Subcutaneous abdominal adipose tissue (tissue), 5 donors: ENCODE data around the gene CNTN5.

Source experiments
- H3K27ac ChIP-seq: one replicate; pipeline ENCODE4 v1.7.0; 2013; ENCODE audit warnings: low read depth, mild to moderate bottlenecking, inconsistent platforms, low read length, moderate library complexity
- H3K27me3 ChIP-seq, 5 donors: one replicate each; pipeline ENCODE4 v1.7.0; 2013; ENCODE audit warnings: low read length in 5 of 5, inconsistent platforms in 1 of 5; ENCODE audit not compliant: control insufficient read depth in 5 of 5, insufficient read depth in 4 of 5
- H3K36me3 ChIP-seq, 5 donors: one replicate each; pipeline ENCODE4 v1.7.0; 2013; ENCODE audit warnings: low read length in 5 of 5; ENCODE audit not compliant: control insufficient read depth in 5 of 5, insufficient read depth in 5 of 5
- H3K4me1 ChIP-seq, 5 donors: one replicate each; pipeline ENCODE4 v1.7.0; 2013; ENCODE audit warnings: low read length in 5 of 5, mild to moderate bottlenecking in 3 of 5, moderate library complexity in 1 of 5; ENCODE audit not compliant: control insufficient read depth in 5 of 5, insufficient read depth in 5 of 5
- H3K4me3 ChIP-seq, 5 donors: one replicate each; pipeline ENCODE4 v1.7.0; 2013; ENCODE audit warnings: low read length in 5 of 5, low read depth in 1 of 5
- H3K9ac ChIP-seq, 5 donors: one replicate each; pipeline ENCODE4 v1.7.0; 2013; ENCODE audit warnings: low read length in 5 of 5, mild to moderate bottlenecking in 4 of 5, moderate library complexity in 3 of 5
- H3K9me3 ChIP-seq, 5 donors: one replicate each; pipeline ENCODE4 v1.7.0; 2013; ENCODE audit warnings: low read length in 5 of 5; ENCODE audit not compliant: control insufficient read depth in 5 of 5
- donor health status: healthy.
- donor health status: healthy.
- donor health status: healthy.
- donor health status: healthy.
- donor health status: healthy.

The CNTN5 gene

GRCh38 chr11:99418927-99419720, 398.4 kb downstream of the CNTN5 start:
- Histone ChIP-seq H3K4me1 (no peaks in the 10 kb centered on the region), H3K27ac (no peak overlapping the region), H3K4me3 (no peak overlapping the region), H3K27me3 (no peaks in the 10 kb centered on the region), H3K36me3 (no peaks in the 10 kb centered on the region), H3K9ac (no peak overlapping the region), H3K9me3 (no peaks in the 10 kb centered on the region)

DNA sequence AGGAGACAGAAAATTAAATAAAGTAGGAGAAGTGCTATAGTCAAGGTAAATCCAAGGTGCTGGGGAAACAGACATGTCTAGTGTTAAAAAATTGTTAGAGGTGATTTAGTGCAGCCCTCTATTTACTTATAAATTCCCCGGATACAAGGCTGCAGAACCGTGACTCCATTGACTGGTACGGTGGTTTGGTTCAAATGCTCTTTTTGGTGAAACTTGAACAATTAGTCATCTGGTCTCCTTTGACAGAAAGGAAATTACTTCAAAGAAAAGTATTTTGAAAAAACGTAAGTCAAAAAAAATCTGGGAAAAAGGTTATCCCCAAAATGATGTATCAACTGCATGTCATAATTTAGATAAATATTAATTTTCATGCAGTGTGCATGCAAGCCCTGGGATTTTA, 399.2 kb downstream of the CNTN5 start:
- Histone ChIP-seq H3K27ac (no peak overlapping the region), H3K4me3 (no peak overlapping the region), H3K9ac (no peak overlapping the region), H3K36me3 (no peaks in the 10 kb centered on the region), H3K9me3 (peaks cover 0 to 2% (median 0%) of the 10 kb centered on the region in 5 donors), H3K27me3 (no peaks in the 10 kb centered on the region), H3K4me1 (no peaks in the 10 kb centered on the region)

DNA sequence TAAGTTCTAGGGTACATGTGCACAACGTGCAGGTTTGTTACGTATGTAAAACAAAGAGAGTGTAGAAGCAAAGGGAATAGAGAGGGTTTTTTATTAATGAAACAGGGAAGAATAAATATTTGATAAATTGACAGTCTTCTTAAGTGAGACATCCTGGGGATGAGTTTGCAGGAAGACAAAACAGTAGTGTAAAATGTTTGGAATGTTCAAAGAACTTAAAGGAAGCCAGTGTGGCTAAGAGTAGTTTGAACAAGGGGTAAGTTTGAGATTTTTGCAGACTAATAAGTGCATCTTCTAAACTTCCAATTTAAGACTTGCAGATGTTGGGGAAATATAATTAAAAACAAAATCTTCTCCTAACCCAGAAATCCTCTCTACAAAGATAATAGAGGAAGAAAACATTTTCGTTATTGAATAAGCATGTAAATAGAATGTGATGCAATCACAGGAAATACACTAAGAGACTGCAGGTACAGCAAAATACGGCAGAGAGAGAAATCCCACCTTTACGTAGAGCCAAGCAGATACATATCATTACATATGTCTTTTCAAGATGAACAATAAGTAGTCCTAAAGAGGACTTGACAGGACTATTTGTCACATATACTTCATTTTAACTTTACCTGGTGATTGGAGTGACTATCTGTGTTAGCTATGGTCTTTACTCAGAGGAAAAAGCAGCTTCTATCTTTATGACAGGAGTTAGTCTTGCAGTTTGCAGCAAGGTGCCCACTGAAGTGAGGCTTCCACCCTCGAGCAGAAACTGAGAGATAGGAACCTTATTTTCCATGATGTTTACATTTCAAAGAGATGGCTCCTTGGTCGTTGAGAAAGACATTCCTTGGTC, 402.1 kb downstream of the CNTN5 start:
- no peaks in the 10 kb centered on the region for H3K36me3 ChIP-seq
- H3K4me3 ChIP-seq, result no peak overlapping the region
- H3K27me3 ChIP-seq, result no peaks in the 10 kb centered on the region
- H3K9me3 ChIP-seq, result peaks cover 0 to 3% (median 0%) of the 10 kb centered on the region in 5 donors
- H3K27ac ChIP-seq, result no peak overlapping the region
- H3K9ac ChIP-seq, result no peak overlapping the region
- H3K4me1 ChIP-seq, result no peaks in the 10 kb centered on the region

- Histone ChIP-seq H3K27me3 (no peaks in the 10 kb centered on the region), H3K4me3 (no peak overlapping the region), H3K36me3 (no peaks in the 10 kb centered on the region), H3K9me3 (peaks cover 0 to 3% (median 0%) of the 10 kb centered on the region in 5 donors), H3K4me1 (no peaks in the 10 kb centered on the region), H3K9ac (no peak overlapping the region), H3K27ac (no peak overlapping the region)
Observed at GRCh38 chr11:99423428-99423983, 402.8 kb downstream of the CNTN5 start.

DNA sequence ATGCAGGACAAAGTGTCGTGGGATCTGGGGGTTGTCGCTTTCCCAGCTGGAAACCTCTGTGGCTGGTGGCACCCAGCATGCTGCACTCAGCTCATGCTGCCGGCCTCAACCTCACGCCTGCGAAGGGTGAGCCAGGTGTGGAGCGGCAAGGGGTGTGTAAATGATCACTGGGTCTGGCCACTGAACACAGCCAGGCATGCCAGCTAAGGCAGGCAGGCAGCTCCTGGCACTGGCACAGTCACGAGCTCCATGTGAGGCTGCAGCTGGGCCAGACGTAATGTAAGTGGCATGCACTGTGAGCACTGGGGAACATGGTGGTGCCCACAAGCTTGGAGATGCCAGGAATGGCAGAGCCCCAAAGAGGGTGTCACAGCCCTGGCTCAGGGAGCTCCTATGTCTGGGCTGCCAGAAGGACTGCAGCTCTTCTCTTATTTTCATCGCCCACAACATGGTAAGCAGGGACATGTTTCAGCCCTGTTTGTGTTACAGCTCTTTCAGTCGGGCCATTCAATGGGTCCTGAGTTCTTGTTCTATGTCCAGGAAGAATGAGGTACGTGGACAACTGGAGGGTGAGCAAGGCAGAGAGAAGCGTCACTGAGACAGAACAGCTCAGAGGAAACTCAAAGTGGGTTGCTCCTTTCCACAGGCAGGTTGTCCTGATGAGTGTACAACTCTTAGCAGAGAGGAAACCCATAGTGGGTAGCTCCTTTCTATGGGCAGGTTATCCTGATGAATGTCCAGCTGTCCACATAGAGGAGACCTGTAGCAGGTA, 403.8 kb downstream of the CNTN5 start:
- Histone ChIP-seq H3K4me1 (no peaks in the 10 kb centered on the region), H3K27me3 (no peaks in the 10 kb centered on the region), H3K9me3 (peaks cover 0 to 3% (median 0%) of the 10 kb centered on the region in 5 donors), H3K27ac (no peak overlapping the region), H3K36me3 (no peaks in the 10 kb centered on the region), H3K4me3 (no peak overlapping the region), H3K9ac (no peak overlapping the region)

DNA sequence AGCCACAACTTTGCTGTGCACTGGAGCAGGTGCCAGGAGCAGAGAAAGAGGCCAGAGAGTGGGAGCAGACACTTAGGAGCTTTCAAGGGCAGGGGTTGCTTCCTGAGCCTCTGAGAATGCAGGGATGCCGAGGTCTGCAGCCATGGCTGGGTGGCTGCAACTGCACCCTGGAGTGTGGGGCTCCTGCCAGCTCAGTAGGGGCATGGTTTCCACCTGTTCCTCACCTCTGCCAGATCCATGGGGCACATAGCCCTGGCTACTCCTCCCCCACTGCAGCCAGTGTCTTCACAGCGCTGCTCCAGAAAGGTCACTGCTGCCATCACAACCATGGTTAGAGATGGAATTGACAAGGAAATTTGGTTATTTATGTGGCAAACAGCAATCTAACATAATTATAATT, 404.8 kb downstream of the CNTN5 start:
- Histone ChIP-seq H3K9ac (no peak overlapping the region), H3K4me1 (no peaks in the 10 kb centered on the region), H3K36me3 (no peaks in the 10 kb centered on the region), H3K4me3 (no peak overlapping the region), H3K9me3 (peaks cover 0 to 3% (median 0%) of the 10 kb centered on the region in 5 donors), H3K27me3 (no peaks in the 10 kb centered on the region), H3K27ac (no peak overlapping the region)

DNA sequence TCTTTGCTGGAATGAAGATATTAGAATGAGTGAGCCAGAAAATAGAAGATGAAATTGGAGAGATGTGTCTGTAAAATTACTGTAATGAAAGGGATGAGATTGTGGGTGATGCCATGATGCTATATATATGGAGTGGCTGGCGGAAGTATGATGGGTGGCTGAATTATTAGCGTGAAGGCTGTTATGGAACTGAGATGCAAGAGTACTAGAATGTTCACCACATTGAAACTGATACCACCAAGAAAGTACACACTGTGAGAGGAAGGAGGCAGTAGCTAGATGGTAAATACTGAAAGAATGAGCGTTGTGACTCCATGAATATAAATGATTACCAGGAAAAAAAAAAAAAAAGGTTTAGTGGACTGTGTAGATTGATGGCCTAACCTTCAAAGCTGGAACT, 411.9 kb downstream of the CNTN5 start:
- H3K4me3 ChIP-seq, result no peak overlapping the region
- H3K9ac ChIP-seq, result no peak overlapping the region
- H3K9me3 ChIP-seq, result no peaks in the 10 kb centered on the region
- H3K27ac ChIP-seq, result no peak overlapping the region
- H3K36me3 ChIP-seq, result no peaks in the 10 kb centered on the region
- no peaks in the 10 kb centered on the region for H3K4me1 ChIP-seq
- no peaks in the 10 kb centered on the region for H3K27me3 ChIP-seq

DNA sequence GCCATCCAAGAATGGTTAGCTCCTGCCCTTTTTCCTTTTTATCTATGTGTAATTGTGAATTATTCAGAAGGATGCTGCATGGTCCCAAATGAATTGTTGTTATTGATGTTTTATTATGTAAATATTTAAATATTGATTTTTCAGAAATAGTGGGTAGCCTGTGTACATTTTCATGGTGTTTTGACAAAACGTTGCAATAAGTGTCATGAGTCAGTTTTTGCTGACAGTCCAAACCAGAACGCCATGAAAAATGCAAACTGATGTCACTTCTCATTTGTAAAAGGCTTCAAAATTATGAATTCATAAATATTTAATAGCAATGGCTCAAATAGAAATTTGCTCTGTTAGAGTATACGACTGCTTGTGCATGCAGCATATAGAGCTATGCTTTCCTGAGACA, 422.5 kb downstream of the CNTN5 start:
- no peaks in the 10 kb centered on the region for H3K27me3 ChIP-seq
- no peaks in the 10 kb centered on the region for H3K36me3 ChIP-seq
- H3K4me3 ChIP-seq, result no peak overlapping the region
- no peaks in the 10 kb centered on the region for H3K9me3 ChIP-seq
- H3K4me1 ChIP-seq, result no peaks in the 10 kb centered on the region
- H3K27ac ChIP-seq, result no peak overlapping the region
- no peak overlapping the region for H3K9ac ChIP-seq

DNA sequence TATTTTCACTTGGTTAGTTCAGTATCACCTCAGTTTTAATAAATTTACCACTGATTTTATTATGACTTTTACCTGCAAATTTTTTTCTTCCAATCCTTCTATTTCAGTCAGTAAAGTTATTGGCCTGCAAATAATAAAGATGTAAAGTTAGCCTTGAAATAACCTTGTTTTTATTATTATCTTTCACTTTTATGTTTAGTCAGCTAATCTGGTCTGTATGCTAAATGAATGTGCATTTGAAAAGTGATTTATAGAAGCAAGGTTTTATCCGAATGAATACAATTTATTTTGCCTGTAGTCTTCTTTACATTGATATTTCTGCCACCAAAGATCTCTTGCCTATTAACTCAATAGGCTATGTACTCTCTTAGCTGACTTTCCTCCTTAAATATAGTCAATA, 425.7 kb downstream of the CNTN5 start:
- Histone ChIP-seq H3K9ac (no peak overlapping the region), H3K27ac (no peak overlapping the region), H3K9me3 (no peaks in the 10 kb centered on the region), H3K36me3 (no peaks in the 10 kb centered on the region), H3K27me3 (no peaks in the 10 kb centered on the region), H3K4me1 (no peaks in the 10 kb centered on the region), H3K4me3 (no peak overlapping the region)
